Activated naive CD4-positive, alpha-beta T cell treated with anti-CD3 and anti-CD28 coated beads, Interleukin-2, amount 50 U/mL, for 24 hours (primary cell): ENCODE measurements around the gene RAB15.

Experiments
- H3K27ac Mint-ChIP-seq: one replicate; pipeline ENCODE4 v1.8.0; 2021; ENCODE audit warnings: mild to moderate bottlenecking, mixed read lengths
- H3K27me3 Mint-ChIP-seq: one replicate; pipeline ENCODE4 v1.8.0; 2021; ENCODE audit warnings: mixed read lengths
- H3K36me3 Mint-ChIP-seq: one replicate; pipeline ENCODE4 v1.8.0; 2021; ENCODE audit warnings: mixed read lengths
- H3K4me1 Mint-ChIP-seq: one replicate; pipeline ENCODE4 v1.8.0; 2021; ENCODE audit warnings: mixed read lengths
- H3K4me3 Mint-ChIP-seq: one replicate; pipeline ENCODE4 v1.8.0; 2021; ENCODE audit warnings: mild to moderate bottlenecking, mixed read lengths
- H3K9me3 Mint-ChIP-seq: one replicate; pipeline ENCODE4 v1.8.0; 2021; ENCODE audit warnings: mixed read lengths

Gene RAB15

GRCh38 chr14:64939817-64940190 lies 32.3 kb downstream of the RAB15 start:
- H3K9me3 Mint-ChIP-seq = no peaks in the 10 kb centered on the region
- H3K4me3 Mint-ChIP-seq = no peak overlapping the region
- H3K27me3 Mint-ChIP-seq = no peaks in the 10 kb centered on the region
- peaks cover 82% of the 10 kb centered on the region for H3K4me1 Mint-ChIP-seq
- peak overlapping the region; percentile 12 for H3K27ac Mint-ChIP-seq
- H3K36me3 Mint-ChIP-seq = peaks cover 6% of the 10 kb centered on the region

- Mint-ChIP-seq H3K36me3 (peaks cover 9% of the 10 kb centered on the region), H3K27me3 (no peaks in the 10 kb centered on the region), H3K4me1 (peaks cover 83% of the 10 kb centered on the region), H3K4me3 (no peak overlapping the region), H3K9me3 (no peaks in the 10 kb centered on the region), H3K27ac (peak overlapping the region; percentile 87)
Observed at GRCh38 chr14:64938972-64939816, 32.9 kb downstream of the RAB15 start.

- Mint-ChIP-seq H3K36me3 (peaks cover 13% of the 10 kb centered on the region), H3K27me3 (no peaks in the 10 kb centered on the region), H3K4me3 (no peak overlapping the region), H3K27ac (peak overlapping the region; percentile 24), H3K4me1 (peaks cover 72% of the 10 kb centered on the region), H3K9me3 (no peaks in the 10 kb centered on the region)
Observed at GRCh38 chr14:64937821-64938193, 34.3 kb downstream of the RAB15 start.

- peaks cover 70% of the 10 kb centered on the region for H3K4me1 Mint-ChIP-seq
- H3K27me3 Mint-ChIP-seq = no peaks in the 10 kb centered on the region
- H3K36me3 Mint-ChIP-seq = peaks cover 16% of the 10 kb centered on the region
- H3K27ac Mint-ChIP-seq = peak overlapping the region; percentile 67
- no peaks in the 10 kb centered on the region for H3K9me3 Mint-ChIP-seq
- H3K4me3 Mint-ChIP-seq = no peak overlapping the region
Observed at GRCh38 chr14:64937171-64937820, 34.8 kb downstream of the RAB15 start.

GRCh38 chr14:64935508-64935907 lies 36.6 kb downstream of the RAB15 start:
- H3K27me3 Mint-ChIP-seq = no peaks in the 10 kb centered on the region
- peak overlapping the region; percentile 49 for H3K4me3 Mint-ChIP-seq
- no peaks in the 10 kb centered on the region for H3K9me3 Mint-ChIP-seq
- peak overlapping the region; percentile 32 for H3K27ac Mint-ChIP-seq
- peaks cover 14% of the 10 kb centered on the region for H3K36me3 Mint-ChIP-seq
- peaks cover 58% of the 10 kb centered on the region for H3K4me1 Mint-ChIP-seq

- Mint-ChIP-seq H3K36me3 (peaks cover 17% of the 10 kb centered on the region), H3K27me3 (no peaks in the 10 kb centered on the region), H3K4me3 (no peak overlapping the region), H3K9me3 (no peaks in the 10 kb centered on the region), H3K27ac (no peak overlapping the region), H3K4me1 (peaks cover 48% of the 10 kb centered on the region)
Observed at GRCh38 chr14:64934338-64934929, 37.7 kb downstream of the RAB15 start.

GRCh38 chr14:64932231-64932630 lies 39.9 kb downstream of the RAB15 start:
- H3K27ac Mint-ChIP-seq = peak overlapping the region; percentile 38
- H3K4me1 Mint-ChIP-seq = peaks cover 35% of the 10 kb centered on the region
- peaks cover 17% of the 10 kb centered on the region for H3K36me3 Mint-ChIP-seq
- H3K9me3 Mint-ChIP-seq = no peaks in the 10 kb centered on the region
- no peak overlapping the region for H3K4me3 Mint-ChIP-seq
- H3K27me3 Mint-ChIP-seq = no peaks in the 10 kb centered on the region

- Mint-ChIP-seq H3K4me3 (no peak overlapping the region), H3K4me1 (peaks cover 33% of the 10 kb centered on the region), H3K9me3 (no peaks in the 10 kb centered on the region), H3K27me3 (no peaks in the 10 kb centered on the region), H3K36me3 (peaks cover 20% of the 10 kb centered on the region), H3K27ac (peak overlapping the region; percentile 88)
Observed at GRCh38 chr14:64931123-64931522, 41.0 kb downstream of the RAB15 start.

- Mint-ChIP-seq H3K4me1 (peaks cover 29% of the 10 kb centered on the region), H3K36me3 (peaks cover 20% of the 10 kb centered on the region), H3K27ac (peak overlapping the region; percentile 88), H3K4me3 (peak overlapping the region; percentile 8), H3K9me3 (no peaks in the 10 kb centered on the region), H3K27me3 (no peaks in the 10 kb centered on the region)
Observed at GRCh38 chr14:64930085-64930843, 41.9 kb downstream of the RAB15 start.

GRCh38 chr14:64929014-64929359 lies 43.1 kb downstream of the RAB15 start:
- Mint-ChIP-seq H3K4me1 (peaks cover 24% of the 10 kb centered on the region), H3K36me3 (peaks cover 19% of the 10 kb centered on the region), H3K4me3 (no peak overlapping the region), H3K27ac (no peak overlapping the region), H3K9me3 (no peaks in the 10 kb centered on the region), H3K27me3 (no peaks in the 10 kb centered on the region)

GRCh38 chr14:64928239-64929013 lies 43.7 kb downstream of the RAB15 start:
- Mint-ChIP-seq H3K9me3 (no peaks in the 10 kb centered on the region), H3K4me3 (no peak overlapping the region), H3K27me3 (no peaks in the 10 kb centered on the region), H3K4me1 (peaks cover 30% of the 10 kb centered on the region), H3K27ac (no peak overlapping the region), H3K36me3 (peaks cover 21% of the 10 kb centered on the region)

- Mint-ChIP-seq H3K36me3 (peaks cover 16% of the 10 kb centered on the region), H3K27ac (peak overlapping the region; percentile 80), H3K9me3 (no peaks in the 10 kb centered on the region), H3K4me3 (no peak overlapping the region), H3K4me1 (peaks cover 40% of the 10 kb centered on the region), H3K27me3 (no peaks in the 10 kb centered on the region)
Observed at GRCh38 chr14:64927031-64927430, 45.1 kb downstream of the RAB15 start.

GRCh38 chr14:64926398-64926995 lies 45.6 kb downstream of the RAB15 start:
- no peaks in the 10 kb centered on the region for H3K27me3 Mint-ChIP-seq
- H3K4me3 Mint-ChIP-seq = no peak overlapping the region
- H3K36me3 Mint-ChIP-seq = peaks cover 21% of the 10 kb centered on the region
- H3K9me3 Mint-ChIP-seq = no peaks in the 10 kb centered on the region
- peak overlapping the region; percentile 80 for H3K27ac Mint-ChIP-seq
- peaks cover 45% of the 10 kb centered on the region for H3K4me1 Mint-ChIP-seq

GRCh38 chr14:64923015-64923414 lies 49.1 kb downstream of the RAB15 start:
- Mint-ChIP-seq H3K4me1 (peaks cover 77% of the 10 kb centered on the region), H3K27me3 (no peaks in the 10 kb centered on the region), H3K36me3 (peaks cover 23% of the 10 kb centered on the region), H3K27ac (no peak overlapping the region), H3K9me3 (no peaks in the 10 kb centered on the region), H3K4me3 (no peak overlapping the region)

GRCh38 chr14:64920465-64920864 lies 51.7 kb downstream of the RAB15 start:
- Mint-ChIP-seq H3K4me1 (peaks cover 83% of the 10 kb centered on the region), H3K4me3 (no peak overlapping the region), H3K36me3 (peaks cover 26% of the 10 kb centered on the region), H3K9me3 (no peaks in the 10 kb centered on the region), H3K27ac (peak overlapping the region; percentile 11), H3K27me3 (no peaks in the 10 kb centered on the region)
